Epithelial cell of prostate (primary cell): ENCODE measurements around the gene PCDH8.
A peak's percentile ranks its signal among the peaks of the same experiment; 100 is the strongest.

Source experiments
- DNase-seq: peaks from one replicate; pipeline ENCODE4 v3.0.0-alpha.2; 2011; ENCODE audit warnings: low read depth, low spot score
- H3K27ac ChIP-seq: fragments of 450-650 bp; 2 replicates; pipeline ENCODE4 v1.5.1; 2017; ENCODE audit warnings: mild to moderate bottlenecking

Gene PCDH8

DNA sequence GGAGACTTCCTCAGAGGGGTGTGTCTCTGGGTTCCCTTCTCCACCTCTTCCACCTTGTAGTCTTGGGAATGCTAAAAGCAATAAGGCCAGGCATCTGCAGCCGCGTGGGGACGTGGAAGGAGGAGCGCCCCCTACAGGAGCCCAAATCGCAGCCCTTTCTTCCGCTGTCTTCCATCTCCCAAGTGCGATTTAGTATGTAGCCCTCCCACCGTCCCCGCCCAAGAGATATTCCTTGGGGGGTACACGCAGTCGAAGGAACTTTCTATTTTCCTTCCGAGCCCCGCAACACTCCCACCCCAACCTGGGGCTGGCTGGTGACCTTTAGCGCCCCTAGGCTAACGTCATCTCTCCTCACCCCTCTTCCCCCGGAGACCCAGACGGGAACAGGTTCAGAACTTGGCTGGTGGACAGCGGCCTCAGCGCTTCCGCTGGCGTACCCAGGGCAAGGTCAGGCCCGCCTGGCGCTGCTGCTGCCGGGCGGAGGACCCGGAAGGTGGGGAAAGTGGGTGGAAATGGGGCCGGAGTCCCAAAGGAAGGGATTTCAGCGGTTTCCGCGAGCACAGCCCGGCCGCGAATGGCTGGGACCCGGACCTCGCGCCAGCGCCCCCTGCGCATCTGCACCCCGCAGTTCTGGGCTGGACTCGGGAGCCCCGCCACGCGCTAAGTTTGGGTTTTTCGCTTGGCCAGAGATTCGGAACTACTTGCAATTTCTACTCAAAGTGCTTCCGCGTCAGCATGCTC is 2.1 kb upstream of the PCDH8 start:
- H3K27ac ChIP-seq: peak overlapping the region; percentile 16
- DNase-seq: no peak

DNA sequence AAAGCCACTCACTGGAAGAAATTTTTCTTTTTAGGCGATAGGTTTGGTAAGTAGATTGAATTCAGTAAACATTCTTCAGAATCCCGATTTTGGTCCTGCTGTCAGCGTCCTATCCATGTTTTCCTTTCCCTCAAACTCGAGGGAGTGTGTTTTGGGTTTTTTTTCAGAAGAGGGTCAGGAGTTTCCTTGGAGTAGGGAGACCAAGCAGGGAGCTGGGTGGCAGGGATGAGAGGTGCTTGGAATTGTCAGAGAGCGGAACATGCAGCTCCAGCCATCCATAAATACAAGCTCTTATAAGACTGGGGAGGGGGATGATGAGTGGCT is 1.6 kb upstream of the PCDH8 start:
- no peak overlapping the region for H3K27ac ChIP-seq
- DNase-seq: no peak

DNA sequence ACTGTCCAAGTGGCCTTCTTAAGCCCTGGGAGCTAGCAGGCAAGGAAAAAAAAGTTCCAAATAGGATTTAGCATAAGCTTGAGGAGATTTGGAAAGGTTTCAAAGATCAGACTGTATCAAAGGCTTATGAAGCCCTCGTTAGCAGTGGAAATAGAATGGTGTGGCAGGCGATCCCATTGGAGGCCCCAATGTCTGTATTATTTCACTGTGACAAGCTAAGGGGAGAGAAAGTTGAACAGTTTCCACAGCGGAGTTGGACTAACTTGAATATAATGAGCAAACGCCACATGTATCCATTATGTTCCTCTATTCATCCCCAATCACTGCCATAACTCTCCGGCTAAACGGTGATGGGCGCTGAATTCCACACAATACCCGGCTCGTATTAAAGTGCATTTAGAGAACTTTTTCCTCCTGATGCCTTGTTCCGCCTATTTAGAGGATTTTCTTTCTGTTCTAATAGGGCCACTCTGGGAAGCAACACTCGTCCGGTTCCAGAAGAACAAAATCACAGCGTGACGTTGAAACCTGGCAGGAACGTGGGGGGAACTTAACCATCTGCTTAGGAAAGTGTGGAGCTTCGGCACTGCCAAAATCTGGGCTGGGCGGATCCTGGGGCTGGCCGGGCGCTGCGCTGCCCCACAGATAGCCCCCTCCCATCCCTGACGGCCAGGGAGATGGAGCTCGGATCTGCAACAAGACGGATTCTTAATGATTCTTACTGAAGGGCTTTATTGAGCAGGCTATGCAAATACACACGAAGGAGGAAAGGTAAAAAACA is 1.0 kb upstream of the PCDH8 start:
- no peak overlapping the region for H3K27ac ChIP-seq
- no peak for DNase-seq

DNA sequence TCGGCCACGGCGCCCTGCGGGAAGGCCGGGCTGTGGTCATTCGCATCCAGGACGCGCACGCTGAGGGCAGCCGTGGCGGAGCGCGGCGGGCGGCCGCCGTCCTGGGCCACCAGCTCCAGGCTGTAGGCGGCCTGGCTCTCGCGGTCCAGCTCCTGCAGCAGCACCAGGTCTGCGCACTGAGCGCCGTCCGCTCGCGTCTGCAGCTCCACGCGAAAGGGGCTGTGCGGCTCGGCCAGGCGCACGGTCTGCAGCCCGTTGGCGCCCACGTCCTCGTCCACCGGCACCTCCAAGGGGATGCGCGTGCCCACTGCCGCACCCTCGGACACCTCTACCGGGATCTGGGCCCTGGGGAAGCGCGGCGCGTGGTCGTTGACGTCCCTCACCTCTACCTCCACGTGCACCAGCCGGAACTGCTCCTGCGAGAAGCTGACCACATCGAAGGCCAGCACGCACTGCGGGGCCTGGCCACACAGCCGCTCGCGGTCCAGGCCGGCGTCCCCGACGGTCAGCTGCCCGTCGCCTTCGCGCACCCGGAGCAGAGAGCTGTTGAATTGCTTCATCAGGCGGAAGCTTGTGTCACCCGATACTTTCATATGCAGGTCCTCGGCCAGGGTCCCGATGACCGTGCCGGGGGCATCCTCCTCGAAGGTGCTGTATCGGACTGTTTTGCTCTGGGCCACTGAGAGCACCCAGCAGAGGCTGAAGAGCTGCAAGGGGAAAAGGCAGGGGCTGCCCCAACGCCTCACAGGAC is 583 bp downstream of the PCDH8 start:
- no peak for DNase-seq
- H3K27ac ChIP-seq: no peak overlapping the region

- DNase-seq: no peak
- no peak overlapping the region for H3K27ac ChIP-seq
Measured at GRCh38 chr13:52847322-52847681, 1.1 kb downstream of the PCDH8 start.

- DNase-seq: no peak
- H3K27ac ChIP-seq: no peak overlapping the region
Measured at GRCh38 chr13:52846567-52847321, 1.7 kb downstream of the PCDH8 start.

DNA sequence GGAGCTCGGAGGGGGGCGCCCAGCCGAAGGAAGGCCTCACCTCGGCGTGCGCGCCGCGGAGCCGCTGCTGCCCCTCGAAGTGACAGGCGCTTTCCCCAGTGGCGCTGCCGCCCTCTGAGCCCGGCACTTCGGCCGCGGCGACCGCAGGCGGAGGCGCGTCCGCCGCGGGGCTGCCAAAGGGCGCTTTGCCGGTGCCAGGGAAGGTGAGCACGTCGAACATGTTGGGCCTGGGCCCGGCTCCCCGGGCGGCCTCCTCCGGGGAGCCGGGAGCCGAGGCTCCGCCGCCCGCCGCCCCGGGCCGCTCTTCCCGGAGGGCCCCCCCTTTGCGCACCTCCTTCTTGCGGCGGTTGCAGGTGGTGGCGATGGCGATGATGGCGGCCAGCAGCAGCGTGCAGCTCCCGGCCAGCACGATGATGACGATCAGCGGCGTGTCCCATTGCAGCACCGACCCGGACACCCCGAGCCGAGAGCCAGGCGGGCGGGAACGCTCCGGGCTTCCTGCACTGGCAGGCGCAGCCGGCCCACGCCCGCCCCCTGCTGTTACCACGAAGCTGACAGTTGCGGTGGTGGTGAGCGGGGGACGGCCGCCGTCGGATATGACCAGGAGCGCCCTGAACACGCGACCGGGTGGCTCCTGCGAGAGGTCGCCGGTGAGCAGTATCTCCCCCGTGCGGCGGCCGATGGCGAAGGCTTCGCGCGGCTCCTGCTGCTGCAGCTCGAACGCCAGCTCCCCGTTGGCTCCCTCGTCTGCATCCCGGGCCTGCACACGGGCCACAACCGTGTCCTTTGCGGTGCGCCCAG is 2.5 kb downstream of the PCDH8 start:
- DNase-seq: no peak
- no peak overlapping the region for H3K27ac ChIP-seq

DNA sequence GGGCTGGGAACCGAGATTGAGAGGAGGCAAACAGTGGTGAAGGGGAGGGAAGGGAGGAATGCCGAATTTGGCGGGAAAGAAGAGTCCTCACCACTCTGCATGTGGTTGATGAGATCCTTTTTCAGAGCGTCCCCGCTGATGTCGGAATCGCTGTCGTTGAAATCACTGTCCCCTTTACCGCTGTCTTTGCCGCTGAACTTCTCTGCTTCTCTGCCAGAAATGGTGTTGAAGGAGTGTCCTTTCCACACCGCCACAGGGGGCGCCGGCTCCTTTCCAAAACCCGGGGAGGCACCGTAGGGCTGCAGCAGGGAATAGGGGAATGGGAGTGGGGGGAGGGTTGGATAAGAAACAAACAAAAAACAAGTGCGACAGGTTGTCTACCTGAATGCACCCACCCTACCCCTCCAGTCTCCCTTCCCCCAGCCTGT is 3.1 kb downstream of the PCDH8 start:
- DNase-seq: no peak
- H3K27ac ChIP-seq: no peak overlapping the region

GRCh38 chr13:52844836-52845235 is 3.6 kb downstream of the PCDH8 start:
- no peak overlapping the region for H3K27ac ChIP-seq
- DNase-seq: no peak

- H3K27ac ChIP-seq: no peak overlapping the region
- no peak for DNase-seq
Measured at GRCh38 chr13:52842441-52842840, 6.0 kb downstream of the PCDH8 start.

DNA sequence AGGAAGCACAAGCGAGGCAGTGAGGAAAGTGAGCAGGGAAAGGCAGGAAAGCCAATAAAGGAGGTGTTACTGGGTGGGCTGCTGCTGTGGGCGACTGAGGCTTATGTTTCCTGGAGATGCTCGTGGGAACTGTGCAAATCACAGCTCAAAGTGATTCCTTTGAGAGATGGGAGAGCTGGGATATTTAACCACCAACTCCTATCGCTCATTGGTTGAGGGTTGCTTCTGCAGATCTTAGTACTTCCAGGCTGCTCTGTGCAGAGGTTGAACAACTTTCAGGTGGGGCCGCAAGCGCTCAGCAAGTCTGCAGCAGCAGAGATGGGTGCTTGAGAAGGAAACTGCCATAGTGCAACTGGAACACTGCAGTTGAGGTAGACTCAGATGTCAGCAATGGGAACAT is 8.4 kb downstream of the PCDH8 start:
- DNase-seq: no peak

GRCh38 chr13:52838433-52839107 is 9.9 kb downstream of the PCDH8 start:
- DNase-seq: no peak
- H3K27ac ChIP-seq: no peak overlapping the region

More for the DNA sequence above, 8.4 kb downstream of the PCDH8 start:
- H3K27ac ChIP-seq: no peak overlapping the region

DNA sequence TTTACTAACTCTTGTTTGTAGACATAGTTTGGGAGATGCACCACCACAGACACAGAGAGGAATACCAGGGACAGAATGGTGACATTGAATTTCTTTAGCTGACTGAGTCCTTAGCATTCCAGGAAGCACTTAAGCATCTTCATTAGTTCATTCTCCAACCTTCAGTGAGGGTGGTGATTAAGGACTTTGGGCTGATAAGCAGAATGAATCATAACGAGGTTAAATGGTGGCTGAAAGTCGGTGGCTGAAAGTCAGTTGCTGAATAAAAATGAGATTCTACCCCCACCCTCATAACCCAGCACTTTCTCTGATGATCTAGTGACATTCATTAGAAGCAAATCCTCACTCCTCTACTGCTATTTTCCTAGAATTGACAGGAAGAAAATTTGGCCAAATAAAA is 10.6 kb downstream of the PCDH8 start:
- H3K27ac ChIP-seq: no peak overlapping the region
- no peak for DNase-seq

GRCh38 chr13:52835071-52835839 is 13.2 kb downstream of the PCDH8 start:
- no peak overlapping the region for H3K27ac ChIP-seq
- no peak for DNase-seq

DNA sequence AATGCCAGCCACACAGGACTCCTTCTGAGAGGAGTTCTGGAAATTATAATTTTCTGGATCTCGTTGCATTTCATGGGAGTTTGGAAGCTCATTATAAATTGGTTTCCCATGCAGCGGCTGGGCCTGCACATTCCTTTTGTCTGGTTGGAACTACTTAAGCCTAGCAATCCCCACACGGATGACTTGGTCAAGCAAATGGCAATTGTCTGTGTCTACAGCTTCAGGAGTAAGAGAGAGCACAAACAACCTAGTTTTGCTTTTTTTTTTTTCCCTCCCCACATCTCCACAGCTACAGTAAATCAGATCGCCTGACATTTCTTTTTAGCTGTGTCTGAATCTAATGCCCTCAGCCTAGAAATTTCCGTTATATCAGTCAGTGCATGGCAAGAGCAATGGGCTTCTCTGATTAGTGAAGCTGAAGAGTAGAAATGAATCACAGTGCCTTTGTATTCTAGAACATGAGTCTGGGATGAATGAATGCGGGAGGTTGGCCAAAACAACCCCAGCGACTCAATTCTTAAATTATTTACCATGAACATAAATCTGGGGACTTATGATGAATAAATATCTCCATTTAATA is 15.1 kb downstream of the PCDH8 start:
- H3K27ac ChIP-seq: no peak overlapping the region
- DNase-seq: no peak

- DNase-seq: no peak
Measured at GRCh38 chr13:52832313-52832712, 16.1 kb downstream of the PCDH8 start.

GRCh38 chr13:52830946-52831345 is 17.5 kb downstream of the PCDH8 start:
- no peak overlapping the region for H3K27ac ChIP-seq
- DNase-seq: peak; percentile 26

More at GRCh38 chr13:52832313-52832712, 16.1 kb downstream of the PCDH8 start:
- H3K27ac ChIP-seq: no peak overlapping the region

DNA sequence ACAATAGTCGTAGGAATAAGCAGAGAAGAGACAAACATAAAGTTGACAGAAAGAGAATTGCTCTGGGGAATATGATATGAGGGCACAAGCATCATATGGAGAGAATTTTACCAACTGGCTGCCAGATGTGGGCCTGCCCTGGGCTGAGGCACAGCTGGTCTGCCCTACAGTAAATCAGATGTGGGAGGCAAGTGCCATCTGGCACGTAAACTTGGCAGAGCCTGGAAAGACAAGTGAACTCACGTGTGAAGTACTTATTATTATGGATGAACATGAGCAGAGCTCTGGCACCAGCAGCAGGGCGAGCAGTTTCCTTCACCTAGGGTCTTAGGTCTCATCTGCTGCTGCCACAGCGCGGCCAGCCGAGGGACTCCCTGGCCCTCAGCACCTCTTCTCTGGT is 20.6 kb downstream of the PCDH8 start:
- DNase-seq: no peak
- H3K27ac ChIP-seq: no peak overlapping the region
